Upper lobe of left lung (tissue), 6 donors: ENCODE results near the gene CDH6. TPM values are rescaled to one million over a fixed set of nuclear protein-coding genes. Genes with fewer than 3 reads are reported as not detected.

Experiments
- ATAC-seq, 2 donors: fragments of 200-7000 bp; cut with Tn5 transposase; one replicate each; pipeline ENCODE4 v1.9.1; 2022; ENCODE audit warnings: mild to moderate bottlenecking in 2 of 2, moderate library complexity in 2 of 2; ENCODE audit not compliant: low FRiP score in 2 of 2
- DNase-seq, 2 donors: peaks; one replicate each; pipeline ENCODE4 v3.0.0-alpha.2; 2019 to 2020
- H3K27ac ChIP-seq, 4 donors: fragments of 200-600 bp; sonication (generic); one replicate each; pipeline ENCODE4 v1.5.1; 2016 to 2019
- H3K27me3 ChIP-seq, 4 donors: fragments of 200-600 bp; sonication (generic); one replicate each; pipeline ENCODE4 v1.5.1; 2017 to 2019
- H3K36me3 ChIP-seq, 4 donors: fragments of 200-600 bp; sonication (generic); one replicate each; pipeline ENCODE4 v1.5.1; 2016 to 2019
- H3K4me1 ChIP-seq, 4 donors: fragments of 200-600 bp; sonication (generic); one replicate each; pipeline ENCODE4 v1.5.1; 2018 to 2019
- H3K4me3 ChIP-seq, 4 donors: fragments of 200-600 bp; sonication (generic); one replicate each; pipeline ENCODE4 v1.5.1; 2017 to 2019; ENCODE audit warnings: mild to moderate bottlenecking in 2 of 4, moderate library complexity in 1 of 4
- H3K9me3 ChIP-seq, 4 donors: fragments of 200-600 bp; sonication (generic); one replicate each; pipeline ENCODE4 v1.5.1; 2018 to 2019
- CTCF ChIP-seq, 6 experiments: fragments of 450-650 bp in 4 of 6; fragments of 200-600 bp in 2 of 6; sonication (generic) in 2 of 6; IDR thresholded peaks; one replicate each; pipeline ENCODE4 v1.5.1; 2016 to 2019; ENCODE audit warnings: antibody characterized with exemption in 6 of 6
- EP300 ChIP-seq, 4 donors: sonication (generic); formaldehyde crosslinking; IDR thresholded peaks; one replicate each; pipeline ENCODE4 v1.5.1; 2017; ENCODE audit warnings: antibody characterized with exemption in 4 of 4, control low read depth in 2 of 4
- POLR2A ChIP-seq, 4 donors: fragments of 450-650 bp; IDR thresholded peaks; one replicate each; pipeline ENCODE4 v1.5.1; 2016 to 2017; ENCODE audit warnings: antibody characterized with exemption in 4 of 4, mild to moderate bottlenecking in 2 of 4
- POLR2AphosphoS5 ChIP-seq, 2 donors: sonication (generic); formaldehyde crosslinking; IDR thresholded peaks; one replicate each; pipeline ENCODE4 v1.5.1; 2017; ENCODE audit warnings: antibody characterized with exemption in 2 of 2
- WGBS, 2 donors: methylation state at CpG; one replicate each; pipeline ENCODE4 v1.1.5; 2017 to 2018; 5-methylcytosine and 5-hydroxymethylcytosine counted together
- total RNA-seq, 6 donors: library from RNA; depleted of rRNA in 4 of 6; stranded (reverse); fragments of >200 nt in 4 of 6; gene quantifications; one replicate each; pipeline versions ENCODE4 v1.1.0 to v1.2.1, GENCODE V29; 2016 to 2021
- donor health status: DM: no; HTN: no; CAD: no; lungs with moderate emphysema.
- donor health status: DM: no; HTN: yes; CAD: no; lungs with severe emphysema.

Gene CDH6
- total RNA-seq, 6 donors from 2014 or later: 1.8 to 3.6 (median 2.6) TPM

GRCh38 chr5:31235381-31235780 is 41.9 kb downstream of the CDH6 start:
- DNase-seq (no peak), ATAC-seq (no peak)
- Histone ChIP-seq H3K27me3 (no peaks in the 10 kb centered on the region), H3K9me3 (no peaks in the 10 kb centered on the region), H3K4me1 (no peaks in the 10 kb centered on the region), H3K27ac (no peak overlapping the region), H3K4me3 (no peak overlapping the region), H3K36me3 (no peaks in the 10 kb centered on the region)
- 72 to 77% methylated on average over 3 of the region's 3 CpGs for WGBS, 2 donors
- TF ChIP-seq EP300 (IDR thresholded peaks at IDR 0.05) (no peak), POLR2AphosphoS5 (IDR thresholded peaks at IDR 0.05) (no peak), POLR2A (IDR thresholded peaks at IDR 0.05) (no peak), CTCF (IDR thresholded peaks at IDR 0.05) (no peak)

- ATAC-seq: no peak
- WGBS, 2 donors: 79 to 84% methylated on average over 6 of the region's 6 CpGs
- Histone ChIP-seq H3K9me3 (no peaks in the 10 kb centered on the region), H3K4me3 (no peak overlapping the region), H3K27ac (no peak overlapping the region), H3K4me1 (no peaks in the 10 kb centered on the region), H3K27me3 (no peaks in the 10 kb centered on the region), H3K36me3 (no peaks in the 10 kb centered on the region)
- TF ChIP-seq POLR2AphosphoS5 (IDR thresholded peaks at IDR 0.05) (no peak), POLR2A (IDR thresholded peaks at IDR 0.05) (no peak), EP300 (IDR thresholded peaks at IDR 0.05) (no peak), CTCF (IDR thresholded peaks at IDR 0.05) (no peak)
- DNase-seq: no peak
These were observed 42.9 kb downstream of the CDH6 start for GRCh38 chr5:31236339-31236738.

GRCh38 chr5:31237174-31237573 is 43.7 kb downstream of the CDH6 start:
- ATAC-seq: no peak
- WGBS, 2 donors: 46 to 51% methylated on average over 5 of the region's 5 CpGs
- H3K4me3 ChIP-seq: no peak overlapping the region

GRCh38 chr5:31238497-31238896 is 45.0 kb downstream of the CDH6 start:
- TF ChIP-seq POLR2A (IDR thresholded peaks at IDR 0.05): no peak
- TF ChIP-seq CTCF (IDR thresholded peaks at IDR 0.05): no peak
- no peak for TF ChIP-seq POLR2AphosphoS5 (IDR thresholded peaks at IDR 0.05)
- TF ChIP-seq EP300 (IDR thresholded peaks at IDR 0.05): no peak
- no peaks in the 10 kb centered on the region for H3K36me3 ChIP-seq
- DNase-seq (no peak), ATAC-seq (no peak)
- H3K27me3 ChIP-seq: no peaks in the 10 kb centered on the region
- H3K27ac ChIP-seq: no peak overlapping the region
- 61 to 72% methylated on average over 2 of the region's 2 CpGs for WGBS, 2 donors
- H3K4me1 ChIP-seq: no peaks in the 10 kb centered on the region
- no peak overlapping the region for H3K4me3 ChIP-seq
- H3K9me3 ChIP-seq: no peaks in the 10 kb centered on the region

More at GRCh38 chr5:31237174-31237573, 43.7 kb downstream of the CDH6 start:
- no peak for TF ChIP-seq EP300 (IDR thresholded peaks at IDR 0.05)
- TF ChIP-seq POLR2AphosphoS5 (IDR thresholded peaks at IDR 0.05): no peak
- no peak for TF ChIP-seq POLR2A (IDR thresholded peaks at IDR 0.05)
- no peak for TF ChIP-seq CTCF (IDR thresholded peaks at IDR 0.05)
- no peaks in the 10 kb centered on the region for H3K4me1 ChIP-seq
- H3K9me3 ChIP-seq: no peaks in the 10 kb centered on the region
- H3K36me3 ChIP-seq: no peaks in the 10 kb centered on the region
- no peaks in the 10 kb centered on the region for H3K27me3 ChIP-seq
- no peak for DNase-seq
- H3K27ac ChIP-seq: no peak overlapping the region

GRCh38 chr5:31244921-31245320 is 51.4 kb downstream of the CDH6 start:
- Histone ChIP-seq H3K27ac (no peak overlapping the region), H3K4me1 (no peaks in the 10 kb centered on the region), H3K36me3 (no peaks in the 10 kb centered on the region), H3K27me3 (no peaks in the 10 kb centered on the region), H3K4me3 (no peak overlapping the region), H3K9me3 (no peaks in the 10 kb centered on the region)
- DNase-seq (no peak), ATAC-seq (no peak)
- no peak for TF ChIP-seq POLR2AphosphoS5 (IDR thresholded peaks at IDR 0.05)
- TF ChIP-seq EP300 (IDR thresholded peaks at IDR 0.05): no peak
- no peak for TF ChIP-seq POLR2A (IDR thresholded peaks at IDR 0.05)
- TF ChIP-seq CTCF (IDR thresholded peaks at IDR 0.05): no peak
- WGBS, 2 donors: 94% methylated on average over 1 of the region's 1 CpG
